ENCODE data around the gene TPM4. TPM values are rescaled to one million over a fixed set of nuclear protein-coding genes. Genes with fewer than 3 reads are reported as not detected.

TPM4 gene
- total RNA-seq, 1 experiment from 2014 or later, result 76.7 TPM

DNA sequence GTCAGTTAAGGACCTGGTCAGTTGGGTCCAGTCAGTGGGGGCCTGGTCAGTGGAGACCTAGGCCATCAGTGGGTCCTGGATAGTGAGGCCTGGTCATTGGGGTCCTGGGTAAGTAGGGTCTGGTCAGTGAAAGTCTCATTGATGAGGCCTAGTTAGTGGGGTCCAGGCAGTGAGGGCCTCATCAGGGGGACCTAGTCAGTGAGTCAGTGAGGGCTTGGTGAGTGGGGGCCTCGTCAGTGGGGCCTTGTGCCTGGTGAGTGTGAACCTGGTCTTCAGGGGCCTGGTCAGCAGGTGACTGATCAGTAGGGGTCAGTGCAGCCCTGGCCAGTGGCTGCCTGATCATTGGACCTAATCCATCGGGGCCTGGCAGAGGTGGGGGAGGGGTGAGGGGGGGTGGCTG is 42.6 kb upstream of the TPM4 start:
- Histone ChIP-seq H3K4me3 (ENCODE audit: low read length) (no peak overlapping the region), H3K9me2 (replicated peaks; ENCODE audit: insufficient read depth, low read length) (no peaks in the 10 kb centered on the region), H2AFZ (ENCODE audit: low read length) (no peak overlapping the region), H3K36me3 (ENCODE audit: insufficient read depth, low read length) (no peaks in the 10 kb centered on the region), H4K20me1 (ENCODE audit: insufficient read depth, low read depth, low read length) (no peaks in the 10 kb centered on the region), H3K27me3 (ENCODE audit: low read length) (no peaks in the 10 kb centered on the region), H3K9ac (ENCODE audit: low read length) (no peak overlapping the region), H3K79me2 (ENCODE audit: low read length) (no peaks in the 10 kb centered on the region), H3K4me2 (ENCODE audit: low read depth, low read length, poor library complexity, severe bottlenecking) (no peak overlapping the region), H3K4me1 (ENCODE audit: low read length) (no peaks in the 10 kb centered on the region), H3K9me3 (ENCODE audit: low read length) (no peaks in the 10 kb centered on the region), H3K27ac (ENCODE audit: low read length) (no peak overlapping the region)
- no peak for DNase-seq

DNA sequence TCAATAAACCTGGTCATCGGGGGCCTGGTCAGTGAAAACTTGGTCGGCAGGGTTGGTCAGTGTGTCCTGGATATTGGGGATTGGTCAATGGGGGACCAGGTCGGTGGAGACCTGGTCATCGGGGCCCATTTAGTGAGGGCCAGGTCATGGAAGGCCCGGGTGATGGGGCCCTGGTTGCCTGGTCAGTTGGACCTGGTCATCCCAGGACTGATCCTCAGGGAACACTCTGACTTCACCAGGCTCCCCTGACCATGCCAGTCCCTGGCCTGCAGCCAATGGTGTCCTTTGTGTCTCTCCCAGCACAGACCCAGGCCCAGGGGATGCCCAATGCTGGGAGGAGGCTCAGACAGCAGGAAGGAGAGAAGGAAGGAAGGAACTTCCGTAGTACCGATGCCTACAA is 42.1 kb upstream of the TPM4 start:
- no peak overlapping the region for H3K9ac ChIP-seq (ENCODE audit: low read length)
- H3K36me3 ChIP-seq (ENCODE audit: insufficient read depth, low read length), result no peaks in the 10 kb centered on the region
- no peak overlapping the region for H3K4me2 ChIP-seq (ENCODE audit: low read depth, low read length, poor library complexity, severe bottlenecking)
- H2AFZ ChIP-seq (ENCODE audit: low read length), result no peak overlapping the region
- no peaks in the 10 kb centered on the region for H3K27me3 ChIP-seq (ENCODE audit: low read length)
- no peak for DNase-seq
- no peak overlapping the region for H3K27ac ChIP-seq (ENCODE audit: low read length)
- no peaks in the 10 kb centered on the region for H3K9me3 ChIP-seq (ENCODE audit: low read length)
- H3K9me2 ChIP-seq (replicated peaks; ENCODE audit: insufficient read depth, low read length), result no peaks in the 10 kb centered on the region
- H3K4me1 ChIP-seq (ENCODE audit: low read length), result no peaks in the 10 kb centered on the region
- H4K20me1 ChIP-seq (ENCODE audit: insufficient read depth, low read depth, low read length), result no peaks in the 10 kb centered on the region
- no peaks in the 10 kb centered on the region for H3K79me2 ChIP-seq (ENCODE audit: low read length)
- H3K4me3 ChIP-seq (ENCODE audit: low read length), result no peak overlapping the region

DNA sequence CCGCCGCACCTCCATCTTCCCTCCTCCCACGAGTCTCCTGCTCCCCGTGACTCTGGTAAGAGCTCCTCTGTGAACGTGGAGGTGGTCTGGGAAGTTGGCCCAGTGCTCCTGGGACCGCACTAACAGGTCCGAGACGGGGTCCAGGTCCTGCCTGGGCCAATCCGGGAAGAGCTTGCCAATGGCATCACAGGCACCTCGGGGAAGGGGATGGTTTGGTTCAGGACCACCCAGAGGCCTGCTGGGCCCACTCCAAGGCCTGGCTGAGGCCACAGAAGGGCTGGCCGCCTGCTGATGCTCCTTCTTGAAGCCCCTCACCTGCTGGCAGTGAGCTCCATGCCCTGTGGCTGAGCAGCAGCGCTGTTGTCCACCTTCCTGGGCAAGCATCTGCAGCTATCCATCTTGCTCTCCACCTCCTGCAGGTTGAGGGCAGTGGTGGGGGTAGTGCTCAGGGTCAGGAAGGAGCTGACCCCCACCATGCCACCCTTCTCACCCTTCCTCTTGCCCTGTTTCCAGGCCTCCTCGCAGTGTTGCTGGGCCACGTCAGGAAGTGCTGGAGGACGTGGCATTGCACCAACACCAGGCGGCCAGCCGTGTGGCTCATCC is 41.2 kb upstream of the TPM4 start:
- Histone ChIP-seq H3K27ac (ENCODE audit: low read length) (no peak overlapping the region), H3K4me3 (ENCODE audit: low read length) (no peak overlapping the region), H3K79me2 (ENCODE audit: low read length) (no peaks in the 10 kb centered on the region), H3K9ac (ENCODE audit: low read length) (no peak overlapping the region), H3K27me3 (ENCODE audit: low read length) (no peaks in the 10 kb centered on the region), H2AFZ (ENCODE audit: low read length) (no peak overlapping the region), H3K4me1 (ENCODE audit: low read length) (no peaks in the 10 kb centered on the region), H3K9me3 (ENCODE audit: low read length) (no peaks in the 10 kb centered on the region), H4K20me1 (ENCODE audit: insufficient read depth, low read depth, low read length) (no peaks in the 10 kb centered on the region), H3K36me3 (ENCODE audit: insufficient read depth, low read length) (no peaks in the 10 kb centered on the region), H3K4me2 (ENCODE audit: low read depth, low read length, poor library complexity, severe bottlenecking) (no peak overlapping the region), H3K9me2 (replicated peaks; ENCODE audit: insufficient read depth, low read length) (no peaks in the 10 kb centered on the region)
- DNase-seq, result no peak

- Histone ChIP-seq H3K27me3 (ENCODE audit: low read length) (no peaks in the 10 kb centered on the region), H2AFZ (ENCODE audit: low read length) (no peak overlapping the region), H3K9me3 (ENCODE audit: low read length) (no peaks in the 10 kb centered on the region), H3K79me2 (ENCODE audit: low read length) (no peaks in the 10 kb centered on the region), H3K4me2 (ENCODE audit: low read depth, low read length, poor library complexity, severe bottlenecking) (no peak overlapping the region), H3K9ac (ENCODE audit: low read length) (no peak overlapping the region), H3K9me2 (replicated peaks; ENCODE audit: insufficient read depth, low read length) (no peaks in the 10 kb centered on the region), H3K36me3 (ENCODE audit: insufficient read depth, low read length) (no peaks in the 10 kb centered on the region), H3K4me1 (ENCODE audit: low read length) (no peaks in the 10 kb centered on the region), H4K20me1 (ENCODE audit: insufficient read depth, low read depth, low read length) (no peaks in the 10 kb centered on the region), H3K27ac (ENCODE audit: low read length) (no peak overlapping the region), H3K4me3 (ENCODE audit: low read length) (no peak overlapping the region)
- no peak for DNase-seq
Measured at GRCh38 chr19:16035601-16036297, 40.5 kb upstream of the TPM4 start.

DNA sequence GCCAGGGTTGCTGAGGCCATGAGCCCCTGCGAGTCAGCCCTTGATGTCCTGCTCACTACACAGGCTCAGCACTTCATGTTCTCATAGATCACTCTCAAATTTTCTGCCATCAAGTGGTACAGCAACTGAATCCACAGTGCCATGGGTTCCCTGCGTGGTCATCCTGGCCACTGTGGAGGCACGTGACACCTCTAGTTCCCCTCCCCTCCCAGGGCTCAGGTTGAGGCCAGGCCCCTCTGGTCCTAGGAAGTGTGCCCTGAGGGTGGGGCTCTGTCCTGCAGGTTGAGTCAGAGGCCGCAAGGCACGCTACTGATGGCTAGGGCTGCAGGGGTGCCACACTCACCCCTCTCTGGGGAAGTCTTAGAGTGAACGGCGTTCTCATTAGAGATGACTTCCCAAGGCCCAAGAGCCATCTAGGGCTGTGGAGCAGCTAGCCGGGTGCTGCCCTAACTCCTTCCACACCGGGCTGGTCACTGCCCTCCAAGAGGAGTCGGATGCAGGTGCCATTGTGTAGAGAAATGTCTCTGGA is 39.8 kb upstream of the TPM4 start:
- DNase-seq, result no peak
- H2AFZ ChIP-seq (ENCODE audit: low read length), result no peak overlapping the region
- no peaks in the 10 kb centered on the region for H4K20me1 ChIP-seq (ENCODE audit: insufficient read depth, low read depth, low read length)
- no peak overlapping the region for H3K4me3 ChIP-seq (ENCODE audit: low read length)
- no peak overlapping the region for H3K27ac ChIP-seq (ENCODE audit: low read length)
- H3K4me2 ChIP-seq (ENCODE audit: low read depth, low read length, poor library complexity, severe bottlenecking), result no peak overlapping the region
- no peaks in the 10 kb centered on the region for H3K27me3 ChIP-seq (ENCODE audit: low read length)
- no peaks in the 10 kb centered on the region for H3K4me1 ChIP-seq (ENCODE audit: low read length)
- H3K9me2 ChIP-seq (replicated peaks; ENCODE audit: insufficient read depth, low read length), result no peaks in the 10 kb centered on the region
- no peaks in the 10 kb centered on the region for H3K79me2 ChIP-seq (ENCODE audit: low read length)
- no peaks in the 10 kb centered on the region for H3K36me3 ChIP-seq (ENCODE audit: insufficient read depth, low read length)
- no peak overlapping the region for H3K9ac ChIP-seq (ENCODE audit: low read length)
- no peaks in the 10 kb centered on the region for H3K9me3 ChIP-seq (ENCODE audit: low read length)

- H3K79me2 ChIP-seq (ENCODE audit: low read length), result no peaks in the 10 kb centered on the region
- H3K36me3 ChIP-seq (ENCODE audit: insufficient read depth, low read length), result no peaks in the 10 kb centered on the region
- H2AFZ ChIP-seq (ENCODE audit: low read length), result no peak overlapping the region
- no peaks in the 10 kb centered on the region for H3K27me3 ChIP-seq (ENCODE audit: low read length)
- DNase-seq, result no peak
- H3K4me3 ChIP-seq (ENCODE audit: low read length), result no peak overlapping the region
- no peak overlapping the region for H3K9ac ChIP-seq (ENCODE audit: low read length)
- no peaks in the 10 kb centered on the region for H3K4me1 ChIP-seq (ENCODE audit: low read length)
- no peak overlapping the region for H3K27ac ChIP-seq (ENCODE audit: low read length)
- no peaks in the 10 kb centered on the region for H3K9me2 ChIP-seq (replicated peaks; ENCODE audit: insufficient read depth, low read length)
- H4K20me1 ChIP-seq (ENCODE audit: insufficient read depth, low read depth, low read length), result no peaks in the 10 kb centered on the region
- no peak overlapping the region for H3K4me2 ChIP-seq (ENCODE audit: low read depth, low read length, poor library complexity, severe bottlenecking)
- no peaks in the 10 kb centered on the region for H3K9me3 ChIP-seq (ENCODE audit: low read length)
Measured at GRCh38 chr19:16036941-16037340, 39.4 kb upstream of the TPM4 start.

- no peaks in the 10 kb centered on the region for H4K20me1 ChIP-seq (ENCODE audit: insufficient read depth, low read depth, low read length)
- H3K27me3 ChIP-seq (ENCODE audit: low read length), result no peaks in the 10 kb centered on the region
- DNase-seq, result no peak
- H3K9me3 ChIP-seq (ENCODE audit: low read length), result no peaks in the 10 kb centered on the region
- no peaks in the 10 kb centered on the region for H3K79me2 ChIP-seq (ENCODE audit: low read length)
- H3K36me3 ChIP-seq (ENCODE audit: insufficient read depth, low read length), result no peaks in the 10 kb centered on the region
- H3K4me1 ChIP-seq (ENCODE audit: low read length), result no peaks in the 10 kb centered on the region
- H3K4me3 ChIP-seq (ENCODE audit: low read length), result no peak overlapping the region
- no peak overlapping the region for H2AFZ ChIP-seq (ENCODE audit: low read length)
- no peak overlapping the region for H3K27ac ChIP-seq (ENCODE audit: low read length)
- H3K9me2 ChIP-seq (replicated peaks; ENCODE audit: insufficient read depth, low read length), result no peaks in the 10 kb centered on the region
- H3K4me2 ChIP-seq (ENCODE audit: low read depth, low read length, poor library complexity, severe bottlenecking), result no peak overlapping the region
- H3K9ac ChIP-seq (ENCODE audit: low read length), result no peak overlapping the region
Measured at GRCh38 chr19:16037424-16038195, 38.7 kb upstream of the TPM4 start.

DNA sequence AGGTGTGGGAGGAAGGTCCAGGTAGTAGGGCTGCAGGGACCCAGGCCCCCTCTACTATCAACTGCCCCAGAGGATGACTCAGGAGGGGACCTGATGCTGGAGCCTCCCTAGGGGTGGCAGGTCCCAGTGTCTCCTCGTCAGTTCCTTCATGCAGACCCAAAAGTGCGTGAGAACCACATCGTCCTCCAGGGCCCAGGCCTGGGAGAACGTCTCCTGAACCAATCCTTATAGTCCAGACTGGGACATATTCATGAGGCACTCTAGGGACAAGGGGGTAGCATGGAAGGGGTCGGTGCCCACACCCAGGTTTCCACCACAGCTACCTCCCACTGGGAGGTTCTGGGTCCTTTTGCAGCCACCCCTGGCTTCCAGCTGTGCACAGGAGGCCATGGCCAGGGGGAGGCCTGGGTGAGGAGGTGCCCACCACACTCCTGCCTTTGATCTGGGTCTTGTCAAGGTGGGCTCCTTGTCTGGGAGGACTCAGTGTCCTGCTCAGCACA is 38.0 kb upstream of the TPM4 start:
- Histone ChIP-seq H3K79me2 (ENCODE audit: low read length) (no peaks in the 10 kb centered on the region), H3K36me3 (ENCODE audit: insufficient read depth, low read length) (no peaks in the 10 kb centered on the region), H3K9me3 (ENCODE audit: low read length) (no peaks in the 10 kb centered on the region), H3K4me2 (ENCODE audit: low read depth, low read length, poor library complexity, severe bottlenecking) (no peak overlapping the region), H3K9me2 (replicated peaks; ENCODE audit: insufficient read depth, low read length) (no peaks in the 10 kb centered on the region), H3K9ac (ENCODE audit: low read length) (no peak overlapping the region), H3K27ac (ENCODE audit: low read length) (no peak overlapping the region), H3K27me3 (ENCODE audit: low read length) (no peaks in the 10 kb centered on the region), H3K4me3 (ENCODE audit: low read length) (no peak overlapping the region), H2AFZ (ENCODE audit: low read length) (no peak overlapping the region), H3K4me1 (ENCODE audit: low read length) (no peaks in the 10 kb centered on the region), H4K20me1 (ENCODE audit: insufficient read depth, low read depth, low read length) (no peaks in the 10 kb centered on the region)
- DNase-seq, result no peak

Data from Karpas-422 (cell line).